KOPT-K1 (cell line): Measurements from ENCODE around the gene TNK1.

Experiments
- H3K27ac ChIP-seq: fragments of 200-600 bp; sonication (generic); 2 replicates; pipeline ENCODE4 v1.5.1; 2016; ENCODE audit warnings: antibody characterized with exemption, mild to moderate bottlenecking, low read depth, low read length; ENCODE audit not compliant: poor library complexity, severe bottlenecking
- H3K36me3 ChIP-seq: fragments of 200-600 bp; sonication (generic); 2 replicates; pipeline ENCODE4 v1.5.1; 2017; ENCODE audit warnings: antibody characterized with exemption, mild to moderate bottlenecking, low read length, moderate library complexity; ENCODE audit not compliant: insufficient read depth
- H3K9me3 ChIP-seq: fragments of 200-600 bp; sonication (generic); 2 replicates; pipeline ENCODE4 v1.5.1; 2017; ENCODE audit warnings: antibody characterized with exemption, low read length, mild to moderate bottlenecking; ENCODE audit not compliant: insufficient read depth, poor library complexity, severe bottlenecking

The TNK1 gene

GRCh38 chr17:7425316-7425715 lies 44.4 kb downstream of the TNK1 start, which contains the start of gene SPEM2:
Gene SPEM2 (plus strand): TSS chr17:7425616. CDS start chr17:7425689, 73 bp downstream.
- no peak within 1 kb of the TSS for H3K27ac ChIP-seq
- no peaks in the 10 kb centered on the region for H3K36me3 ChIP-seq
- no peaks in the 10 kb centered on the region for H3K9me3 ChIP-seq

GRCh38 chr17:7425756-7426155 lies 44.9 kb downstream of the TNK1 start:
- no peaks in the 10 kb centered on the region for H3K36me3 ChIP-seq
- H3K27ac ChIP-seq, result no peak overlapping the region
- no peaks in the 10 kb centered on the region for H3K9me3 ChIP-seq

- H3K36me3 ChIP-seq, result no peaks in the 10 kb centered on the region
- no peaks in the 10 kb centered on the region for H3K9me3 ChIP-seq
- H3K27ac ChIP-seq, result no peak overlapping the region
Observed at GRCh38 chr17:7426203-7426863, 45.4 kb downstream of the TNK1 start.

- Histone ChIP-seq H3K9me3 (no peaks in the 10 kb centered on the region), H3K27ac (no peak overlapping the region), H3K36me3 (no peaks in the 10 kb centered on the region)
Observed at GRCh38 chr17:7426896-7427489, 46.1 kb downstream of the TNK1 start.

- H3K27ac ChIP-seq, result no peak overlapping the region
- H3K36me3 ChIP-seq, result no peaks in the 10 kb centered on the region
- H3K9me3 ChIP-seq, result no peaks in the 10 kb centered on the region
Observed at GRCh38 chr17:7427549-7427948, 46.7 kb downstream of the TNK1 start.

GRCh38 chr17:7428557-7428956 lies 47.7 kb downstream of the TNK1 start, which contains the start of gene SPEM3:
Gene SPEM3 (plus strand): TSS chr17:7428857. CDS start chr17:7428903, 46 bp downstream.
- Histone ChIP-seq H3K9me3 (no peaks in the 10 kb centered on the region), H3K27ac (no peak within 1 kb of the TSS), H3K36me3 (no peaks in the 10 kb centered on the region)

- no peaks in the 10 kb centered on the region for H3K9me3 ChIP-seq
- no peak overlapping the region for H3K27ac ChIP-seq
- no peaks in the 10 kb centered on the region for H3K36me3 ChIP-seq
Observed at GRCh38 chr17:7429722-7430121, 48.8 kb downstream of the TNK1 start.

GRCh38 chr17:7431231-7431630 lies 50.3 kb downstream of the TNK1 start:
- Histone ChIP-seq H3K9me3 (no peaks in the 10 kb centered on the region), H3K36me3 (no peaks in the 10 kb centered on the region), H3K27ac (no peak overlapping the region)

- H3K27ac ChIP-seq, result no peak overlapping the region
- no peaks in the 10 kb centered on the region for H3K36me3 ChIP-seq
- H3K9me3 ChIP-seq, result no peaks in the 10 kb centered on the region
Observed at GRCh38 chr17:7432296-7432695, 51.4 kb downstream of the TNK1 start.

GRCh38 chr17:7435676-7436555 lies 55.0 kb downstream of the TNK1 start:
- Histone ChIP-seq H3K9me3 (no peaks in the 10 kb centered on the region), H3K36me3 (no peaks in the 10 kb centered on the region), H3K27ac (peak overlapping the region; percentile 66)

GRCh38 chr17:7436556-7437368 lies 55.9 kb downstream of the TNK1 start:
- Histone ChIP-seq H3K27ac (peak overlapping the region; percentile 66), H3K9me3 (no peaks in the 10 kb centered on the region), H3K36me3 (no peaks in the 10 kb centered on the region)

GRCh38 chr17:7437369-7437863 lies 56.5 kb downstream of the TNK1 start:
- Histone ChIP-seq H3K27ac (no peak overlapping the region), H3K9me3 (no peaks in the 10 kb centered on the region), H3K36me3 (no peaks in the 10 kb centered on the region)

- Histone ChIP-seq H3K36me3 (no peaks in the 10 kb centered on the region), H3K27ac (no peak overlapping the region), H3K9me3 (no peaks in the 10 kb centered on the region)
Observed at GRCh38 chr17:7437950-7438614, 57.2 kb downstream of the TNK1 start.
